GM21723 (cell line): Measurements from ENCODE around the gene KMT2C.
A peak's percentile ranks its signal among the peaks of the same experiment; 100 is the strongest.
"Not testable (repeated sequence)": the region's sequence is repeated elsewhere in the genome, so short reads cannot be mapped to it uniquely, and the experiment has no call there.

Experiments
- ATAC-seq: cut with Tn5 transposase; IDR thresholded peaks from one replicate; pipeline ENCODE4 v1.9.1; 2021; ENCODE audit warnings: mild to moderate bottlenecking, moderate library complexity; ENCODE audit not compliant: unreplicated experiment

KMT2C gene

GRCh38 chr7:152435384-152436110, at the start of gene KMT2C:
KMT2C (minus strand) TSS chr7:152436003; CDS start chr7:152435786, 217 bp downstream.
- peak; percentile 15 for ATAC-seq

DNA sequence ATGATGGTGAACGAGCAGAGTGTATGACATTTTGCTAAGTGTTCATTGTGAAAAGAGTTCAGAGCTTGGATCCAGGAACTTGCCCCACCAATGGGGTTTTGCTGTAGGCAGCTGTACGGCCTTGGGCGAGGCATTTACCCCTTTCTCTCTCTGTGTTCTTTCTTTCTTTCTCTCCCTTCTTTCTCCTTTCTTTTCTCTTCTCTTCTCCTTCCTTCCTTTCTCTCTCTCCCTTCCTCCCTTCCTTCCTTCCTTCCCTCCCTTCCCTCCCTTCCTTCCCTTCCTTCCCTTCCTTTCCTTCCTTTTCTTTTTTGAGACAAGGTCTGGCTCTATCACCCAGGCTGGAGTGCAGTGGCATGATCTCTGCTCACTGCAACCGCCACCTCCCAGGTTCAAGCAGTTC, 45.3 kb upstream of the KMT2C start:
- no peak for ATAC-seq

- no peak for ATAC-seq
Observed at GRCh38 chr7:152480664-152481063, 44.9 kb upstream of the KMT2C start.

DNA sequence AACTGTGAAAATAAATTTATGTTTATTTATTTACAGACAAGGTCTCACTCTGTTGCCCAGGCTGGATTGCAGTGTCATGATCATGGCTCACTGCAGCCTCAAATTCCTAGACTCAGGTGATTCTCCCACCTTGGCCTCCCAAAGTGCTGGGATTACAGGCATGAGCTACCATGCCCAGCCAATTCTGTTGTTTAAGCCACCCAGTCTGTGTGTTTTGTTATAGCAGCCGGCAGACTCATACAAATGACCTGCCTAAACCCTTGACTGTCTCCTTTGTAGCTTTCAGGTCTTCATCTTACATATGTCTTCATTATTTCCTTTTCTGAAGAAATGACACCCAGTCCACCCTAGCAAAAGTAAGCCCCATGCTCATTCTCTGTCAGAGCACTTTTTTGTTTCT, 43.8 kb upstream of the KMT2C start:
- no peak for ATAC-seq

DNA sequence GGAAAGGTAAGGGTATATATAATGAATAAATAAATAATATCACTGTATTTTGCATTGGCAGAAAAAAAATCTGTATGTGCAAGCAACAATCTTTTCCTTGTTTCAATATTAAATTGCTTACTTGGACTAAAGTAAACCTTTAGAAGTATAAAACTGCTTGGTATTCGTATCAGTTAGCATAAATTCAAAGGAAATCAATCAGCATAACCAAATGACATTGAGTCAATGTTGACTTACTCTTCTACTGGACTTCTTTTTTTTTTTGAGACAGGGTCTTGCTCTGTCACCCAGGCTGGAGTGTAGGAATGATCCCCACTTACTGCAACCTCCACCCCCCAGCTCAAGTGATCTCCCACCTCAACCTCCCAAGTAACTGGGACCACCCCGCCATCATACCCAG, 42.3 kb upstream of the KMT2C start:
- no peak for ATAC-seq

- no peak for ATAC-seq
Observed at GRCh38 chr7:152477079-152477478, 41.3 kb upstream of the KMT2C start.

DNA sequence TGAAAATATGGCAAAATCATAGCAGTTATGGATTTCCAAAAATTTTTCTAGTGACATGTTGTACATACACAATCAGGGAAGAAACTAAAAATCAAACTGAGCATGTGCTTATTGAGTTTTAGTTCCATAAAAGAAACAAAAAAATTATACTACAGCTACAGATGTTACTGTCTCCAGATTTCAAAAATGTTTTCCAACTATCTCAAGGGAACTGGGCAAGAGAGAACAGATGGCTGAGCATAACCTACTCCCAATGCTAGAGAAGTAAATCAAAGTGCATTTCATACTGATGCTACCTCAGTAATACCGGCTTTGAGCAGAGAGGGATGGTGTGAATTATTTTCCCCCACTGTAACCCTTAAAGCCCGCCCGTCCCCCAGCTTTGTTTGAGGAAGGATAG, 40.7 kb upstream of the KMT2C start:
- no peak for ATAC-seq

DNA sequence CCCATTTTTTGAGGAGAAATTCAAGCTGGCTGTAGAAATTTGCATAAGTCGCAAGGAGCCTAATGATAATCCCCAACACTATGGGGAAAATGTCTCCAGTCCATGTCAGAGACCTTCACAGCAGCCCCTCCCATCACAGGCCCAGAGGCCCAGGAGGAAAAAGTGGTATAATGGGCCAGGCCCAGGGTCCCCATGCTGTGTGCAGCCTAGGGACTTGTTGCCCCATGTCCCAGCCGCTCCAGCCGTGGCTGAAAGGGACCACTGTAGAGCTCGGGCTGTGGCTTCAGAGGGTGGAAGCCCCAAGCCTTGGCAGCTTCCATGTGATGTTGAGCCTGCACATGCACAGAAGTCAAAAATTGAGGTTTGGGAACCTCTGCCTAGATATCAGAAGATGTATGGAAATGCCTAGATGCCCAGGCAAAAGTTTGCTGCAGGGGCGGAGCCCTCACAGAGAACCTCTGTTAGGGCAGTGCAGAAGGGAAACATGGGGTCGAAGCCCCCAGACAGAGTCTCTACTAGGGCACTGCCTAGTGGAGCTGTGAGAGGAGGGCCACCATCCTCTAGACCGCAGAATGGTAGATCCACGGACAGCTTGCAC, 35.3 kb upstream of the KMT2C start:
- ATAC-seq, result not testable (repeated sequence)

- ATAC-seq, result not testable (repeated sequence)
Observed at GRCh38 chr7:152470251-152471022, 34.6 kb upstream of the KMT2C start.

- ATAC-seq, result not testable (repeated sequence)
Observed at GRCh38 chr7:152469576-152469975, 33.8 kb upstream of the KMT2C start.

DNA sequence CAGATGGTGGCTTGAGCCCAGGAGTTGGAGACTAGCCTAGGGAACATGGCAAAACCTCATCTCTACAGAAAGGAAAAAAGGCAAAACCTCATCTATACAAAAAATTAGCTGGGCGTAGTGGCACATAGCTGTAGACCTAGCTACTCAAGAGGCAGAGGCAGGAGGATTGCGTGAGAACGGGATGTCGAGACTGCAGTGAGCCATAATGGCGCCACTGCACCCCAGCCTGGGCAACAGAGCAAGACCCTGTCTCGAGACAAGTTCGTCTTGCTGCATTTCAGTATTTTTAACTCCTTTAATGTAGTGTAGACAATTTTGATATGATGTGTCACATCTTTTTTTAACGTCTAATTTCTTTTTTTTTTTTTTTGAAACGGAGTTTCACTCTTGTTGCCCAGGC, 31.4 kb upstream of the KMT2C start:
- no peak for ATAC-seq

DNA sequence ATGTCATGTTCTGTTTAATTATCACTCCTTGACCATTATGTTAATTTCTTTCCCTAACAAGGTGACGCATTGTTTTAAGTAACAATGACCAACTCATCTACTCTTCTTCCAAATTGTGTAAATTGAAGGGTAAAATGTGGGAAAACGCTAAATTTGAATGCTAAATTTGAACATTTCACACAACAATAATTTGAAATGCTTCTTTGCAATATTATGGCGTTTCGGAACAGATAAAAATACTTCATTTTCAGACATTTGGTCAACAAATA, 29.2 kb upstream of the KMT2C start:
- no peak for ATAC-seq

DNA sequence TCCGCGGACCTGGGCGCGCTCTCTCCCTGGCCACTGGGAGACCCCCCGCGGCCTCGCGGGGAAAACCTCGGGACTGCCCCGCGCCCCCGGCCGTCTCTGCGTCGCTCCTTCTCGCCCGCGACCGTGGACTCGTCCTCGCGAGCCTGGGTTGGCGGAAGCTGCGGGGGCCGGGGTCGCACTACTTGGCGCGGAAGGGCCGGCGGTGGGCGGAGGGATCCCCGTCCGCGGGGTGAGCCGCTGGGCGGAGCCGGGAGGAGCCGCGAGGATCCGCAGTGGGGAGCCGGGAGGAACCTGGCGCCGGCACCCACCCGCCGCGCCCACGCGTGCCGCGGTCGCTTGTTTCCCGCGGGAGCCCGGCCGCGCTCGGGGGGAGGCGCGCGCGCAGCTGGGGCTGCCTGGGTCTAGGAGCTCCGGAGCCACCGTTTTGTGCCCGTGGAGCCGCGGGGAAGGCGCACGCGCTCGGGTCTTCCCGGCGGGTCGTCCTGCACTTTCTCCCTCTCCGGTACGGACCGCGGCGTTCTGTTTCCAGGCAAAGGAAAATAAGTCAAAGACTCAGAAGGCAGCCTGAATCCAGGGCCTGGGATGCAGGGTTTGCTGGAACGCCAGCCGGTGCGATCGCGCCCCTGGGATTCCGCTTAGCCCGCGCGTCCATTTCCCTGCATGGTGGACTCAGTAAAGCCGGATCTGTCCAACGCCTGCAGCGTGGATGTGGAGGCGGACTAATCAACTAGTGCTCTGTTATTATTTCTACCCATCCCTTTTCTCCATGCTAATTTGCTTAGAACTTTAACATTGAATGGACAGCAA, 28.7 kb upstream of the KMT2C start:
- peak; percentile 48 for ATAC-seq

DNA sequence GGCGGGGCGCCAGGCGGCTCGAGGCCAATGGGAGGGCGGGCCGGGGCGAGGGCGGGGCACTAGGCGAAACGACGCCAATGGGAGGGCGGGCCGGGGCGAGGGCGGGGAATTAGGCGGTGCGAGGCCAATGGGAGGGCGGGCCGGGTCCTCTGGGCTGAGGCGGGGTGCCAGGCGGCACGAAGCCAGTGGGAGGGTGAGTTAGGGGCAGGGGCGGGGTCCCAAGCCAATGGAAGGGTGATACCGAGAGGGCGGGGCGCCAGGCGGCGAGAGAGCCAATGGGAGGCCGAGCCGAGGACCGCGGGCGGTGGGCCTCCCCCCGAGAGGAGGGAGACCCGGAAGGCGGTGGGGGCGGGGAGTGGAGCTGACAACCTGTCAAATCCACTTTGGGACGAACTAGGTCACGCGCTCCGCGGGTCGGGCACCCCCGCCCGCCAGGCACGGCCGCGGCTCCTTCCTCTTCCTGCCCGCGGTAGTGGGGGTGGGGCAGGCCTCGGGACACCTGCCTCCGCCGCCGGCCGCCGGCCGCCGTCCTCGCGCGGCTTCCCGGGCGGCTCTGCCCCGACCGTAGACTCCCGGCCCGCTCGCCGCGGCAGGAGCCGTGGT, 28.0 kb upstream of the KMT2C start:
- ATAC-seq, result peak; percentile 84

DNA sequence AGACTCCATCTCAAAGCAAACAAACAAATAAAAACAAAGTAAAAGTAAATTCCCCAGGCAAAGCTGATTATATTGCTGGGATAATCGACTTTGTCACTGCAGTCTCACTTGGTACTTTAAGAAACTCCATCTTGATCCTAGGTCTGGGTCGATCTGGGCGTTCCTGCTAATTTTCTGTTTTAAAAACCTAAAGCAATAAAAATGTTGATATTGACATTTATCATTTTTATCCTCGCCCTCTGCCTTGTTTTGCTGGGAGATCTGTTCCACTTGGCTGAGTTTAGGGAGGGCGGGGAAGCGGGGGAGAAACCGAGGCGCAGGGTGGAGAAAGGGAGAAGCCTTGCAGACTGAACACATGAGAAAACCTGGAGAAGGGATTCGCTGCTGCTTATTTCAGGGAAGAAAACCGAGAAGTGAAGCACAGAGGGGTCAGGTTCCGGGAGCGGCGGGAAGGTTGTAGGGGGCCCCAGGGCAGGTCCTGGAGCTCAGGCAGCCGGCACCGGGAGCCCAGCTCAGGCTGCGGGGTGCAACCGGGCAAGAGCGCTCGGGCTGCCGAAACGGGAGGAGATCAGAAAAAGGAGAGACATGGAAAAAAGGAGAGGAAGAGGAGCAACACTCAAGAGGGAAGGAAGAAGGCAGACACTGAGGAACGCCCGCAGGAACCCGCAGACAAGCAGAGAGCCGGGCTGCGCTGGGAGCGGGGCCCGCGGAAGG, 27.3 kb upstream of the KMT2C start:
- peak; percentile 21 for ATAC-seq

DNA sequence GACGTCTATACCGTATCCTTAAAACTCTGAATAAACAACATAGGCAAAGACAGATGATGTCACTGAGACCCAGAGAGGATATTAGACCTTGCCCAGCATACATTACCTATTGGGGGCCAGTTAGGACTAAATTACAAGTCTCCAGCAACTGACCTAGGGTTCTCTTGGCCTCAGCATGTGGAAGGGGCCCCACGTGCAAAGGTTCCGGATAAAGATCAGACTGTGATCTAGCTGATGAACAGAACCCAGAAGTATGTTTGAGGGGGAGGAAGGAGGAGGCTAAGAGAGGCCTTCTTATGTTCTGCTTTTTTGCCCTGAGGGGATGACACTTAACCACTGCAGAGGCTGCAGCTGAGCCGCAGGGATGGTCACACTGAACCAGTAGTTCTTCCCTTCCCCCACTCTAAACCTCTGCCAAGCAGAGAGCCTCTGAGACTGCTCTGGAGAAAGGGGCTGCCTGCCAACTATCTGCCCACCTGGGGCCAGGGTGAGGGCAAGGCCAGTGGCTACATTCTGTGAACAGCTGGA, 24.0 kb upstream of the KMT2C start:
- no peak for ATAC-seq

- no peak for ATAC-seq
Observed at GRCh38 chr7:152451356-152451755, 15.6 kb upstream of the KMT2C start.

DNA sequence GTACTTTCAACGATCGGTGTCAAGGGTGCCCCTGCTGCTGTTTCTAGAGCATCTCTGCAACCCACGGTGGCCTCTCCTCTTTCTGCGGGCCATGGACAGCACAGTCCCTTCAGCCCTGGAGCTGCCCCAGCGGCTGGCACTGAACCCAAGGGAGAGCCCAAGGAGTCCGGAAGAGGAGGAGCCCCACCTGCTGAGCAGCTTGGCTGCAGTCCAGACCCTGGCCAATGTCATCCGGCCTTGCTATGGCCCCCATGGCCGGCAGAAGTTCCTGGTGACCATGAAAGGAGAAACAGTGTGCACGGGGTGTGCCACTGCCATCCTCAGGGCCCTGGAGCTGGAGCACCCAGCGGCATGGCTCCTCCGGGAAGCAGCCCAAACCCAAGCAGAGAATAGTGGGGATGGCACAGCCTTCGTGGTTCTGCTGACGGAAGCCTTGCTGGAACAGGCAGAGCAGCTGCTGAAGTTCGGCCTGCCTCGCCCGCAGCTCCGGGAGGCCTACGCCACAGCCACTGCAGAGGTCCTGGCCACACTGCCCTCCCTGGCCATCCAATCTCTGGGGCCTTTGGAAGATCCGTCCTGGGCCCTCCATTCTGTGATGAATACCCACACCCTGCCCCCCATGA, 9.7 kb upstream of the KMT2C start:
- ATAC-seq, result not testable (repeated sequence)

DNA sequence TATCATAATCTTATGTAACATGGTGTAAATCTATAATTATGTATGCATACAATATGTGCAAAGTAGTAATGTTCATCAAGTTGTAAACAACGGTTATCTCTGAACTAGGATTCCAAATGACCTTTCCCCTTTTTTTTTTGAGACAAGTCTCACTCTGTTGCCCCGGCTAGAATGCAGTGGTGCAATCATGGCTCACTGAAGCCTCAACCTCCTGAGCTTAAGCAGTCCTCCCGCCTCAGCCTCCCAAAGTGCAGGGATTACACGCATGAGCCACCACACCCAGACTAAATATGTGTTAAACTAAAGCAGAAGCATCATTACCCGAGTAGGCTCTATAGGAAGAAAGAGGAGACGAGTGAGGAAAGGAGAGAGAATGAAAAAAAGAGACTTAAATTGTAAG, 7.8 kb upstream of the KMT2C start:
- ATAC-seq, result no peak
